GM12878 (cell line): ENCODE measurements around the gene ELP6. TPM values are rescaled to one million over a fixed set of nuclear protein-coding genes. Genes with fewer than 3 reads are reported as not detected.

Experiments used
- RB1 ChIP-seq: fragments of 450-650 bp; formaldehyde crosslinking; IDR thresholded peaks from 2 replicates; pipeline ENCODE4 v1.6.1; 2017; ENCODE audit warnings: mild to moderate bottlenecking, borderline replicate concordance
- SUPT20H ChIP-seq: IDR thresholded peaks from 2 replicates; pipeline ENCODE4 v1.6.1; 2011; ENCODE audit warnings: low read depth, mild to moderate bottlenecking, low read length, moderate library complexity, borderline replicate concordance; ENCODE audit not compliant: control insufficient read depth
- ZNF217 ChIP-seq: fragments of 450-650 bp; IDR thresholded peaks from 2 replicates; pipeline ENCODE4 v1.6.1; 2017; ENCODE audit warnings: antibody characterized with exemption, mild to moderate bottlenecking
- polyA plus RNA-seq, 11 experiments: library from polyadenylated mRNA; depleted of rRNA in 4 of 11; unstranded in 6 of 11; stranded (reverse) in 5 of 11; fragments of >200 nt; fragmentation: Nextera tagmentation in 4 of 11; fragmentation: Illumina TruSeq in 1 of 11; extraction: Ambion mirVana in 4 of 11; extraction: Trizol in 1 of 11; gene quantifications; 1 replicate in 1 of 11; 2 replicates in 10 of 11; pipeline versions ENCODE4 v1.2.1 to v1.2.3, GENCODE V29; 2011 to 2016; ENCODE audit warnings: inconsistent platforms in 2 of 11, missing spikeins in 2 of 11, low read depth in 1 of 11
- total RNA-seq, 4 experiments: library from RNA; depleted of rRNA in 3 of 4; stranded (reverse); fragments of >200 nt in 3 of 4; fragmentation: Illumina TruSeq in 1 of 4; extraction: Trizol in 1 of 4; gene quantifications; 2 replicates each; pipeline versions ENCODE4 v1.2.1 to v1.2.3, GENCODE V29; 2013 to 2021
- TF ChIP-seq, protein P1 (sequence below): IDR thresholded peaks from 2 replicates; pipeline ENCODE4 v1.6.1; 2012; ENCODE audit warnings: improper control_type of control experiment, low read depth, low read length; ENCODE audit not compliant: insufficient replicate concordance
- TF ChIP-seq, protein P2 (sequence below): IDR thresholded peaks from 2 replicates; pipeline ENCODE4 v1.6.1; 2011; ENCODE audit warnings: low read depth, low read length, improper control_type of control experiment, borderline replicate concordance
- TF ChIP-seq, protein P3 (sequence below): IDR thresholded peaks from 2 replicates; pipeline ENCODE4 v1.6.1; 2011; ENCODE audit warnings: borderline replicate concordance, low read depth, mild to moderate bottlenecking, moderate library complexity, low read length; ENCODE audit not compliant: insufficient read depth, poor library complexity, severe bottlenecking

The ELP6 gene
- total and polyA plus RNA-seq, 10 of the 15 experiments (the other 5 are each of a cell fraction or from before 2014, with no cell fraction given): 39.5 to 83.3 (median 50.2) TPM

DNA sequence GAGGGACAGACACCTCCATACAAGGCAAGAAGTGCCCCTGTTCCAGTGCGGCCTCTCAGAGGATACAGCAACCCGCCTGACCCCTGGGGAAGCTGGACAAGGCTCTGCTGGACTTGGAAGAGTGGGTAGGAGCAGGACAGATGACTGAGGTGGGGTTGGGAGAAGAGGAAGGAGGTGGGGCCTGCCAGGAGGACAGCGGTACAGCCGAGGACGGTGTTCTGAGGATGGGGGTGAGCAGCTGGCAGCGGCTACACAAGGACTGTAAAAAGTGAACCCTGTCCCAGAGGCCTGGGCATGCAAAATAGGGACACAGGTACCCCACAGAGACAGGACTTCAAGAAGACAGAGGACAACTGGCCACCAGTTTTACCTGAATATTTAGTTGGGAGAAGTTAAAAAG, 23.5 kb upstream of the ELP6 start (continued):
- TF ChIP-seq, protein P1, sequence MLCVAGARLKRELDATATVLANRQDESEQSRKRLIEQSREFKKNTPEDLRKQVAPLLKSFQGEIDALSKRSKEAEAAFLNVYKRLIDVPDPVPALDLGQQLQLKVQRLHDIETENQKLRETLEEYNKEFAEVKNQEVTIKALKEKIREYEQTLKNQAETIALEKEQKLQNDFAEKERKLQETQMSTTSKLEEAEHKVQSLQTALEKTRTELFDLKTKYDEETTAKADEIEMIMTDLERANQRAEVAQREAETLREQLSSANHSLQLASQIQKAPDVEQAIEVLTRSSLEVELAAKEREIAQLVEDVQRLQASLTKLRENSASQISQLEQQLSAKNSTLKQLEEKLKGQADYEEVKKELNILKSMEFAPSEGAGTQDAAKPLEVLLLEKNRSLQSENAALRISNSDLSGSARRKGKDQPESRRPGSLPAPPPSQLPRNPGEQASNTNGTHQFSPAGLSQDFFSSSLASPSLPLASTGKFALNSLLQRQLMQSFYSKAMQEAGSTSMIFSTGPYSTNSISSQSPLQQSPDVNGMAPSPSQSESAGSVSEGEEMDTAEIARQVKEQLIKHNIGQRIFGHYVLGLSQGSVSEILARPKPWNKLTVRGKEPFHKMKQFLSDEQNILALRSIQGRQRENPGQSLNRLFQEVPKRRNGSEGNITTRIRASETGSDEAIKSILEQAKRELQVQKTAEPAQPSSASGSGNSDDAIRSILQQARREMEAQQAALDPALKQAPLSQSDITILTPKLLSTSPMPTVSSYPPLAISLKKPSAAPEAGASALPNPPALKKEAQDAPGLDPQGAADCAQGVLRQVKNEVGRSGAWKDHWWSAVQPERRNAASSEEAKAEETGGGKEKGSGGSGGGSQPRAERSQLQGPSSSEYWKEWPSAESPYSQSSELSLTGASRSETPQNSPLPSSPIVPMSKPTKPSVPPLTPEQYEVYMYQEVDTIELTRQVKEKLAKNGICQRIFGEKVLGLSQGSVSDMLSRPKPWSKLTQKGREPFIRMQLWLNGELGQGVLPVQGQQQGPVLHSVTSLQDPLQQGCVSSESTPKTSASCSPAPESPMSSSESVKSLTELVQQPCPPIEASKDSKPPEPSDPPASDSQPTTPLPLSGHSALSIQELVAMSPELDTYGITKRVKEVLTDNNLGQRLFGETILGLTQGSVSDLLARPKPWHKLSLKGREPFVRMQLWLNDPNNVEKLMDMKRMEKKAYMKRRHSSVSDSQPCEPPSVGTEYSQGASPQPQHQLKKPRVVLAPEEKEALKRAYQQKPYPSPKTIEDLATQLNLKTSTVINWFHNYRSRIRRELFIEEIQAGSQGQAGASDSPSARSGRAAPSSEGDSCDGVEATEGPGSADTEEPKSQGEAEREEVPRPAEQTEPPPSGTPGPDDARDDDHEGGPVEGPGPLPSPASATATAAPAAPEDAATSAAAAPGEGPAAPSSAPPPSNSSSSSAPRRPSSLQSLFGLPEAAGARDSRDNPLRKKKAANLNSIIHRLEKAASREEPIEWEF: no peak
- TF ChIP-seq, protein P2, sequence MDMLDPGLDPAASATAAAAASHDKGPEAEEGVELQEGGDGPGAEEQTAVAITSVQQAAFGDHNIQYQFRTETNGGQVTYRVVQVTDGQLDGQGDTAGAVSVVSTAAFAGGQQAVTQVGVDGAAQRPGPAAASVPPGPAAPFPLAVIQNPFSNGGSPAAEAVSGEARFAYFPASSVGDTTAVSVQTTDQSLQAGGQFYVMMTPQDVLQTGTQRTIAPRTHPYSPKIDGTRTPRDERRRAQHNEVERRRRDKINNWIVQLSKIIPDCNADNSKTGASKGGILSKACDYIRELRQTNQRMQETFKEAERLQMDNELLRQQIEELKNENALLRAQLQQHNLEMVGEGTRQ: no peak
- TF ChIP-seq SUPT20H (no peak), RB1 (no peak), ZNF217 (no peak)
- TF ChIP-seq, protein P3, sequence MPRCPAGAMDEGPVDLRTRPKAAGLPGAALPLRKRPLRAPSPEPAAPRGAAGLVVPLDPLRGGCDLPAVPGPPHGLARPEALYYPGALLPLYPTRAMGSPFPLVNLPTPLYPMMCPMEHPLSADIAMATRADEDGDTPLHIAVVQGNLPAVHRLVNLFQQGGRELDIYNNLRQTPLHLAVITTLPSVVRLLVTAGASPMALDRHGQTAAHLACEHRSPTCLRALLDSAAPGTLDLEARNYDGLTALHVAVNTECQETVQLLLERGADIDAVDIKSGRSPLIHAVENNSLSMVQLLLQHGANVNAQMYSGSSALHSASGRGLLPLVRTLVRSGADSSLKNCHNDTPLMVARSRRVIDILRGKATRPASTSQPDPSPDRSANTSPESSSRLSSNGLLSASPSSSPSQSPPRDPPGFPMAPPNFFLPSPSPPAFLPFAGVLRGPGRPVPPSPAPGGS: no peak
